Mesodermal cell (in vitro differentiated cells): Measurements from ENCODE around the gene PSME4.
"Not testable (repeated sequence)": the region's sequence is repeated elsewhere in the genome, so short reads cannot be mapped to it uniquely, and the experiment has no call there.

Experiments
- H3K27ac ChIP-seq: 2 replicates; pipeline ENCODE4 v1.7.0; 2013; ENCODE audit warnings: mild to moderate bottlenecking, low read depth, low read length, moderate library complexity; ENCODE audit not compliant: severe bottlenecking
- H3K36me3 ChIP-seq: 2 replicates; pipeline ENCODE4 v1.7.1; 2013; ENCODE audit warnings: mild to moderate bottlenecking, low read length, moderate library complexity; ENCODE audit not compliant: control insufficient read depth, insufficient read depth
- H3K4me1 ChIP-seq: one replicate; pipeline ENCODE4 v1.7.1; 2013; ENCODE audit warnings: mild to moderate bottlenecking, low read length; ENCODE audit not compliant: insufficient read depth, control insufficient read depth, poor library complexity, severe bottlenecking
- H3K4me3 ChIP-seq: 2 replicates; pipeline ENCODE4 v1.7.0; 2013; ENCODE audit warnings: low read length, control low read depth, mild to moderate bottlenecking; ENCODE audit not compliant: insufficient read depth, poor library complexity, severe bottlenecking; ENCODE audit errors: extremely low read depth
- H3K9me3 ChIP-seq: 2 replicates; pipeline ENCODE4 v1.7.1; 2013; ENCODE audit warnings: mild to moderate bottlenecking, low read length, moderate library complexity; ENCODE audit not compliant: control insufficient read depth
- WGBS, 2 experiments: methylation state at CpG; one replicate each; pipeline ENCODE4 v1.1.5; 2013; ENCODE audit warnings: missing lambda C conversion rate in 2 of 2; ENCODE audit not compliant: insufficient coverage in 2 of 2; 5-methylcytosine and 5-hydroxymethylcytosine counted together

The PSME4 gene

GRCh38 chr2:53841651-53842050, 129.1 kb downstream of the PSME4 start:
- H3K4me1 ChIP-seq, result not testable (repeated sequence)
- WGBS, 2 experiments, result 94 to 96% methylated on average over 3 to 4 of the region's 7 CpGs

GRCh38 chr2:53840580-53840979, 130.2 kb downstream of the PSME4 start:
- WGBS, 2 experiments, result no CpG with 5 or more reads among the region's 1 CpG

More at GRCh38 chr2:53841651-53842050, 129.1 kb downstream of the PSME4 start:
- not testable (repeated sequence) for H3K36me3 ChIP-seq, H3K27ac ChIP-seq, H3K9me3 ChIP-seq, H3K4me3 ChIP-seq

DNA sequence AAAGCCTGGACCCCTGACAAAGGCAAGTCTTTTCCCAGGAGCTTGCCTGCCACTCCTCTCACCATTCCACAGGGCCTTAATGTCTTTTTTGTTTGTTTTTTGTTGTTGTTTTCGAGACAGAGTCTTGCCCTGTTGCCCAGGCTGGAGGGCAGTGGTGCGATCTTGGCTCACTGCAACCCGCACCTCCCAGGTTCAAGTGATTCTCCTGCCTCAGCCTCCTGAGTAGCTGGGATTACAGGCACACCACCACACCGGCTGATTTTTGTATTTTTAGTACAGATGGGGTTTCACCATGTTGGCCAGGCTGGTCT, 140.9 kb downstream of the PSME4 start:
- H3K27ac ChIP-seq, H3K4me1 ChIP-seq, H3K9me3 ChIP-seq, H3K4me3 ChIP-seq: not testable (repeated sequence)
- H3K36me3 ChIP-seq, result peaks cover 11% of the 10 kb centered on the region
- WGBS, 2 experiments, result 76 to 80% methylated on average over 1 to 2 of the region's 4 CpGs

More at GRCh38 chr2:53840580-53840979, 130.2 kb downstream of the PSME4 start:
- Histone ChIP-seq H3K27ac (no peak overlapping the region), H3K36me3 (no peaks in the 10 kb centered on the region), H3K9me3 (no peaks in the 10 kb centered on the region), H3K4me1 (no peaks in the 10 kb centered on the region), H3K4me3 (no peak overlapping the region)

DNA sequence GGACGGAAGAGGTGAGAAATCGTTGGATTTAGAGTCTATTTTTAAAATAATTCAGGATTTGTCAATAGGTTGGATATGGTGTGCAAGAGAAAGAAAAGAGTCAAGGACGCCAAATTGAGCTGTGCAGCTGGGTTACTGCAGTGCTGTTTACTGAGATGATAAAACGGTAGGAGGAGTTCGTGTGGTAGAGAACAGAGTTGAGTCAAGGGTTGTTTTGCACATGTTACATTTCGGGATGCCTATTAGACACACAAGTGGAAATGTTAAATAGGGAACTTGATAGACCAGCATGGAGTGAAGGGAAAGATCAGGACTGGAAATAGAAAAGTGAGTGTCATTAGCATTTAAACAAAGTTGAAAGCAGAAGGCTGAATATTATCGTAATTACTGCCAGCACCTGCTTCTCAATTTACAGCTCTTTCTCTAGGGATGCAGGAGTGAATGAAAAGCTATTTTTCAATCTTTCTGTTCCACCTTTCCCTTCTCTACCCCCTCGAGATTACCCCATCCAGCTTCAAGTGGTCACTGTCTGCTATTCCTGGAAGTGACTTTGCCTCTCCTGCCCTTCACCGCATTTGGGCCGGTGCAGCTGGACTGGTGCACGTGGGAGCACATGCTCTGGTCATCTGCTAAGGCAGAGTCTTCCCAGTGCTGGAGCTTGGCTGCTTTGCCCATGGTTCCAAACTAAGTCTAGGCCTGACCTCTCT, 141.4 kb downstream of the PSME4 start:
- Histone ChIP-seq H3K27ac (no peak overlapping the region), H3K4me1 (no peaks in the 10 kb centered on the region), H3K9me3 (no peaks in the 10 kb centered on the region), H3K4me3 (no peak overlapping the region), H3K36me3 (peaks cover 11% of the 10 kb centered on the region)
- 86 to 88% methylated on average over 10 to 11 of the region's 11 CpGs for WGBS, 2 experiments

DNA sequence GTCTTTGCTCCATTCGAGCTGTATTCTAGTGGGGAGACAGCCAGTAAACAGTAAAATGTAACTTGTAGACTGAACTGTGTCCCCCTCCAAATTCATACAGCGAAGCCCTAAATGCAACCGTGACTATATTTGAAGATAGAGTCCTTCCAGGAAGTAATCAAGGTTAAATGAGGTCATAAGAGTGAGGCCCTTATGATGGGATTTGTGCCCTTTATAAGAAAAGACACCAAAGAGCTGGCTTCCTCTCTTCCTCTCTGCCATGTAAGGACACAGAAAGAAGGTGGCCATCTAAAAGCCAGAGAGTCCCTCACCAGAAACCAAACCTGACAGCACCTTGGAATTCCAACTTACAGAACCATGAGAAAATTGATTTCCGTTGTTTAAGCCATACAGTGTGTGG, 142.5 kb downstream of the PSME4 start:
- Histone ChIP-seq H3K9me3 (no peaks in the 10 kb centered on the region), H3K4me1 (no peaks in the 10 kb centered on the region), H3K4me3 (no peak overlapping the region), H3K36me3 (peaks cover 11% of the 10 kb centered on the region), H3K27ac (no peak overlapping the region)
- WGBS, 2 experiments, result 93% methylated on average over 2 of the region's 4 CpGs; no CpG with 5 or more reads in 1 of the 2 experiments

DNA sequence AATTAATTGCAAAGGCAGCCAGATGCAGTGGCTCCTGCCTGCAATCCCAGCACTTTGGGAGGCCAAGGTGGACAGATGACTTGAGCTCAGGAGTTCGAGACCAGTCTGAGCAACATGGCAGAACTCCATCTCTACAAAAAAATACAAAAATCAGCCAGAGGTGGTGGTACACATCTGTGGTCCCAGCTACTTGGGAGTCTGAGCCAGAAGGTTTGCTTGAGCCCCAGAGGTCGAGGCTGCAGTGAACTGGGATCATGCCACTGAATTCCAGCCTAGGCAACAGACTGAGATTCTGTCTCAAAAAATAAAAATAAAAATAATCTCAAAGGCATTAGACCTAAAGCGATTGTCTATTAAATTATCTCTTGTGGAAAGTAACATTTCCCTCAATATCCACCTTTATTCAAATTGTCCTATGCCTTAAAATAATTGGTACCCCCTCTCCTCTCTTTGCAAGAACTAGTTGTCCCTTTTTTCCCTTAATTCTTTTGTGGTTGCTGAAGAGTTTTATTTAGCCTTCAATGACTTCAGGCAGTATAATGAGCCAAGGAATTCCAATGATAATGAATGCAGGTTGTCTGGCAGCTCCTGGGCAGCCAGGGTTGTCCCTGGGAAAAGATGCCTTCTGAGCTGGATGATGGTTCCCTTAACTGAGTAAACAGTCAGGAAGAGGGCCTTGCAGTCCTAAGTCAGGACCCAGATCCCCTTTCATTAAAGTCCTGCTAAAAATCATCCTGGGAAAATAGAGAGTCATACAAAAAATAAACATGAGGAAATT, 143.2 kb downstream of the PSME4 start:
- H3K27ac ChIP-seq, result no peak overlapping the region
- no peaks in the 10 kb centered on the region for H3K4me1 ChIP-seq
- WGBS, 2 experiments, result 80 to 100% methylated on average over 1 to 2 of the region's 3 CpGs

DNA sequence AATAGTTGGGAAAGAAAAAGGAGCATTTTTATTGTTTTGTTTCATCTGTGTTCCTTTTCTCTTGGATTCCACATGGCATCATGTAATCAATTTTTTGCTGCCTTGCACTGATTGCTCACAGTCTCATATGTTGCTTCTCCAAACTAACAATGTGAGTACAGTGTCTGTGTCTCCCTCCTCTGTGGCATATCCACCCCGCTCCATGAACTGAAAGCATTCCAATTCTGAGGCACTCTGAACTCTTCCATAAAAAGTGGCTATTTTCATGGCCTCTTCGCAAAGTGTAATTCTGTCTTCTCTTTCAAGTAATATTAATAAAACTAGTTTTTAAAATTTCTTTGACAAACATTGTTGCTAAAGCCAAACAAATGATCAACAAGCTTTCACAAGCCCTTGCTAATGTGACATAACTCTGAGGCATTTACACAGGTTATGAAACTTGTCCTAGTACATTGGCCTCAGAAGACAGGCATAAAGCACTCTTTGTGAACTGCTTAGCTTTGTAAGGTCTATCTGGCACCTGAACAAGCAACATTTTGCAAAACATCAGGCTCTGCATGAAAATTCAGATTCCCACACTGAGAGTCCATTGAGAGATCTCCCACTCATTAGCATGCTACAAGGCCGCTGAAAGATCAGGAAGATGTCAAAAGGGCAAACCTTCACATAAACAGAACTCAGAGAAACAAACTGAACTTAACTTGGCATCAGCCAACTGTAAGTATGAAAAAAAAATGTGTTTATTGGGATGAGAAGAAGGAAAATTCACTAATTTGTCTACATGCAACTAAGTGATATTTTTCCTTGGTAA, 144.0 kb downstream of the PSME4 start:
- Histone ChIP-seq H3K36me3 (peaks cover 8% of the 10 kb centered on the region), H3K9me3 (no peaks in the 10 kb centered on the region), H3K4me3 (no peak overlapping the region), H3K4me1 (no peaks in the 10 kb centered on the region), H3K27ac (no peak overlapping the region)
- WGBS, 2 experiments, result no CpG with 5 or more reads among the region's 3 CpGs

More for the DNA sequence above, 143.2 kb downstream of the PSME4 start:
- Histone ChIP-seq H3K4me3 (no peak overlapping the region), H3K36me3 (peaks cover 11% of the 10 kb centered on the region), H3K9me3 (no peaks in the 10 kb centered on the region)

DNA sequence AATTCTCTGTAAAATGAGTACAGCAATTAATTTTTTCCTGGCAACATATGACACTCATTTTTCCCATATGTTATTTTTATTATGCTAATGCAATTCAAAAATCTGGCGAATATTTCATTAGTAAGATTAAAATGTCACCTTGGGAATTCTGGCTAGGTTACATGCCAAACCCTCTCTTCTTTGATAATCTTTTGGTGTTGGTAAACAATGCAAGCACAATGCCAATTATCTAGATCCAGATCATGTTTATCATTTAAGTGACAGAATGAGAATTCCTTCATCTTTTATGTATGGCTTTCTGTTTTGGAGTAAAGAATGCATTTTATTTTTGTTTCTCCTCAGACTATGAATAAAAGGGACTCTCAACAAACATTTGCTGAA, 144.8 kb downstream of the PSME4 start:
- no peak overlapping the region for H3K4me3 ChIP-seq
- H3K9me3 ChIP-seq, result no peaks in the 10 kb centered on the region
- WGBS, 2 experiments, result no CpG with 5 or more reads among the region's 1 CpG
- H3K36me3 ChIP-seq, result peaks cover 7% of the 10 kb centered on the region
- H3K4me1 ChIP-seq, result no peaks in the 10 kb centered on the region
- H3K27ac ChIP-seq, result no peak overlapping the region

GRCh38 chr2:53823639-53824038, 147.2 kb downstream of the PSME4 start:
- H3K27ac ChIP-seq, H3K4me1 ChIP-seq, H3K4me3 ChIP-seq, H3K9me3 ChIP-seq: not testable (repeated sequence)
- peaks cover 15% of the 10 kb centered on the region for H3K36me3 ChIP-seq
- 92 to 100% methylated on average over 2 to 6 of the region's 9 CpGs for WGBS, 2 experiments

GRCh38 chr2:53821810-53822209, 149.0 kb downstream of the PSME4 start:
- H3K36me3 ChIP-seq, result peaks cover 27% of the 10 kb centered on the region
- no peaks in the 10 kb centered on the region for H3K4me1 ChIP-seq
- WGBS, 2 experiments, result 89 to 95% methylated on average over 5 of the region's 6 CpGs
- H3K9me3 ChIP-seq, result no peaks in the 10 kb centered on the region
- no peak overlapping the region for H3K27ac ChIP-seq
- H3K4me3 ChIP-seq, result no peak overlapping the region
